ENCODE data around the gene KIF3C. TPM values are rescaled to one million over a fixed set of nuclear protein-coding genes. Genes with fewer than 3 reads are reported as not detected.
A peak's percentile ranks its signal among the peaks of the same experiment; 100 is the strongest.
"Not testable (repeated sequence)": the region's sequence is repeated elsewhere in the genome, so short reads cannot be mapped to it uniquely, and the experiment has no call there.

The KIF3C gene
- total RNA-seq, 1 donor from 2014 or later: 3.2 TPM

- DNase-seq (no peak), ATAC-seq (ENCODE audit: poor library complexity) (no peak)
- intact Hi-C loops (cut with DNase I): no loop called here
Observed at GRCh38 chr2:25899404-25899970, 82.8 kb downstream of the KIF3C start.

- DNase-seq: no peak
- ATAC-seq (ENCODE audit: poor library complexity): no peak
- intact Hi-C loops (cut with DNase I): no loop called here
Observed at GRCh38 chr2:25897506-25897905, 84.8 kb downstream of the KIF3C start.

- ATAC-seq (ENCODE audit: poor library complexity); intact Hi-C loops (cut with DNase I); DNase-seq: not testable (repeated sequence)
Observed at GRCh38 chr2:25896308-25896707, 86.0 kb downstream of the KIF3C start.

GRCh38 chr2:25895610-25896009, 86.7 kb downstream of the KIF3C start:
- ATAC-seq (ENCODE audit: poor library complexity) (no peak), DNase-seq (no peak)
- intact Hi-C loops (cut with DNase I): no loop called here

- intact Hi-C loops (cut with DNase I): no loop called here
- ATAC-seq (ENCODE audit: poor library complexity): no peak
Observed at GRCh38 chr2:25895018-25895417, 87.3 kb downstream of the KIF3C start.

GRCh38 chr2:25894135-25894830, 88.0 kb downstream of the KIF3C start:
- ATAC-seq (ENCODE audit: poor library complexity) (no peak), DNase-seq (peak; percentile 50)
- intact Hi-C loops (cut with DNase I): no loop called here

More at GRCh38 chr2:25895018-25895417, 87.3 kb downstream of the KIF3C start:
- no peak for DNase-seq

GRCh38 chr2:25891672-25892071, 90.6 kb downstream of the KIF3C start:
- intact Hi-C loops (cut with DNase I): no loop called here
- DNase-seq: no peak
- ATAC-seq (ENCODE audit: poor library complexity): no peak

GRCh38 chr2:25887624-25888242, 94.6 kb downstream of the KIF3C start:
- intact Hi-C loops (cut with DNase I): no loop called here
- ATAC-seq (ENCODE audit: poor library complexity): no peak

GRCh38 chr2:25885933-25886332, 96.4 kb downstream of the KIF3C start:
- DNase-seq (no peak), ATAC-seq (ENCODE audit: poor library complexity) (no peak)
- intact Hi-C loops (cut with DNase I): no loop called here

More at GRCh38 chr2:25887624-25888242, 94.6 kb downstream of the KIF3C start:
- no peak for DNase-seq

- DNase-seq (no peak), ATAC-seq (ENCODE audit: poor library complexity) (no peak)
- intact Hi-C loops (cut with DNase I): no loop called here
Observed at GRCh38 chr2:25881764-25882163, 100.5 kb downstream of the KIF3C start.

GRCh38 chr2:25879133-25879730, 103.1 kb downstream of the KIF3C start:
- no peak for ATAC-seq (ENCODE audit: poor library complexity)

GRCh38 chr2:25878361-25879132, 103.8 kb downstream of the KIF3C start, which contains the start of gene ASXL2:
TSS of gene ASXL2 (minus strand) at chr2:25878487. CDS start at chr2:25878222, 265 bp downstream.
- intact Hi-C loops (cut with DNase I): no loop called here
- peak; percentile 99 for DNase-seq
- peak; percentile 99 for ATAC-seq (ENCODE audit: poor library complexity)

More at GRCh38 chr2:25879133-25879730, 103.1 kb downstream of the KIF3C start:
- intact Hi-C loops (cut with DNase I): no loop called here
- DNase-seq: no peak

- ATAC-seq (ENCODE audit: poor library complexity): peak; percentile 66
- intact Hi-C loops (cut with DNase I): no loop called here
- DNase-seq: peak; percentile 61
Observed at GRCh38 chr2:25877431-25878360, 104.6 kb downstream of the KIF3C start.

Other genes with a start within 250 kb of the KIF3C start
- gene ASXL2, start 104.0 kb downstream of the KIF3C start, total RNA-seq: 21.3 TPM
- gene RAB10, start 51.6 kb upstream of the KIF3C start, total RNA-seq: 91.9 TPM
- gene GAREM2, start 190.6 kb upstream of the KIF3C start, total RNA-seq: 1.3 TPM

All from Right ventricle myocardium superior (tissue), 1 donor.